Measurements from ENCODE around the gene CAPN3. TPM values are rescaled to one million over a fixed set of nuclear protein-coding genes. Genes with fewer than 3 reads are reported as not detected.
A peak's percentile ranks its signal among the peaks of the same experiment; 100 is the strongest.

Gene CAPN3
- total and polyA plus RNA-seq, 4 donors, result 19.2 to 46.7 (median 35.2) TPM

DNA sequence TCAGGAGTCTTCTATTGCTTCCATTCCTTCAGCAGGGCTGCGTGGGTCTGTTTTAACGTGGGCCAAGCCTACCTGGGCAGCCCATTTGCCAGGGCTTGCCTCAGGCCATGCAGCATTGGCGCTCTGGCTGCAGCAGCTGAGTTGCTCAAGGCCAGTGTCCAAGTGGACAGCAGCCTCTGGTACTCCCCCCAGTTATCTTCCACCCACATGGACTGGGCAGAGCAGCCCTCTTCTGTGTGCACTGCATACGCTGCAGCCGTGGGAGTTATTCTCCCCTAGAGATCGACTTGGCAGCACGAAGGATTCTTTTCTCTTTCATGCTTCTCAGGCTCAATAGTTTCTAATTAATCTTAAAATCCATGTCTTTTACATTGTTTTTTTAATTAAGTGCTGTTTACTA lies 6.9 kb upstream of the CAPN3 start:
- WGBS (ENCODE audit: insufficient coverage), result 92% methylated on average over 3 of the region's 7 CpGs

GRCh38 chr15:42353061-42353460 lies 6.2 kb upstream of the CAPN3 start:
- H3K4me3 ChIP-seq (ENCODE audit: low read depth, low read length), result no peak overlapping the region
- H3K27me3 ChIP-seq (ENCODE audit: control insufficient read depth, insufficient read depth, low read length), result no peaks in the 10 kb centered on the region
- H3K36me3 ChIP-seq (ENCODE audit: control insufficient read depth, insufficient read depth, low read length), result peaks cover 4% of the 10 kb centered on the region
- no peaks in the 10 kb centered on the region for H3K9me3 ChIP-seq (ENCODE audit: control insufficient read depth, insufficient read depth, low read length)
- H3K27ac ChIP-seq (ENCODE audit: low read depth, low read length), result no peak overlapping the region
- 75% methylated on average over 6 of the region's 6 CpGs for WGBS (ENCODE audit: insufficient coverage)
- no peak for DNase-seq (ENCODE audit: low read depth in 4 of 6, low spot score in 6 of 6)
- peaks cover 3% of the 10 kb centered on the region for H3K4me1 ChIP-seq (ENCODE audit: control insufficient read depth, insufficient read depth, low read length)

More for the DNA sequence above, 6.9 kb upstream of the CAPN3 start:
- H3K4me3 ChIP-seq (ENCODE audit: low read depth, low read length), result no peak overlapping the region
- DNase-seq (ENCODE audit: low read depth in 4 of 6, low spot score in 6 of 6), result peak in 1 of 6 donors; percentile 38
- no peaks in the 10 kb centered on the region for H3K9me3 ChIP-seq (ENCODE audit: control insufficient read depth, insufficient read depth, low read length)
- H3K27me3 ChIP-seq (ENCODE audit: control insufficient read depth, insufficient read depth, low read length), result no peaks in the 10 kb centered on the region
- H3K4me1 ChIP-seq (ENCODE audit: control insufficient read depth, insufficient read depth, low read length), result peaks cover 3% of the 10 kb centered on the region
- H3K36me3 ChIP-seq (ENCODE audit: control insufficient read depth, insufficient read depth, low read length), result peaks cover 4% of the 10 kb centered on the region
- H3K27ac ChIP-seq (ENCODE audit: low read depth, low read length), result no peak overlapping the region

- Histone ChIP-seq H3K27ac (ENCODE audit: low read depth, low read length) (no peak overlapping the region), H3K4me3 (ENCODE audit: low read depth, low read length) (no peak overlapping the region), H3K27me3 (ENCODE audit: control insufficient read depth, insufficient read depth, low read length) (no peaks in the 10 kb centered on the region), H3K4me1 (ENCODE audit: control insufficient read depth, insufficient read depth, low read length) (peaks cover 3% of the 10 kb centered on the region), H3K9me3 (ENCODE audit: control insufficient read depth, insufficient read depth, low read length) (no peaks in the 10 kb centered on the region), H3K36me3 (ENCODE audit: control insufficient read depth, insufficient read depth, low read length) (peaks cover 6% of the 10 kb centered on the region)
- DNase-seq (ENCODE audit: low read depth in 4 of 6, low spot score in 6 of 6), result peak in 2 of 6 donors; percentile 0 to 85
- no CpG with 5 or more reads among the region's 2 CpGs for WGBS (ENCODE audit: insufficient coverage)
Observed at GRCh38 chr15:42354824-42355223, 4.5 kb upstream of the CAPN3 start.

GRCh38 chr15:42355291-42355690 lies 4.0 kb upstream of the CAPN3 start:
- no peaks in the 10 kb centered on the region for H3K9me3 ChIP-seq (ENCODE audit: control insufficient read depth, insufficient read depth, low read length)
- peaks cover 3% of the 10 kb centered on the region for H3K4me1 ChIP-seq (ENCODE audit: control insufficient read depth, insufficient read depth, low read length)
- 100% methylated on average over 5 of the region's 6 CpGs for WGBS (ENCODE audit: insufficient coverage)
- no peak overlapping the region for H3K27ac ChIP-seq (ENCODE audit: low read depth, low read length)
- no peaks in the 10 kb centered on the region for H3K27me3 ChIP-seq (ENCODE audit: control insufficient read depth, insufficient read depth, low read length)
- DNase-seq (ENCODE audit: low read depth in 4 of 6, low spot score in 6 of 6), result no peak
- no peak overlapping the region for H3K4me3 ChIP-seq (ENCODE audit: low read depth, low read length)
- H3K36me3 ChIP-seq (ENCODE audit: control insufficient read depth, insufficient read depth, low read length), result peaks cover 6% of the 10 kb centered on the region

GRCh38 chr15:42356851-42357250 lies 2.5 kb upstream of the CAPN3 start:
- Histone ChIP-seq H3K27ac (ENCODE audit: low read depth, low read length) (no peak overlapping the region), H3K27me3 (ENCODE audit: control insufficient read depth, insufficient read depth, low read length) (no peaks in the 10 kb centered on the region), H3K4me1 (ENCODE audit: control insufficient read depth, insufficient read depth, low read length) (peaks cover 3% of the 10 kb centered on the region), H3K9me3 (ENCODE audit: control insufficient read depth, insufficient read depth, low read length) (no peaks in the 10 kb centered on the region), H3K36me3 (ENCODE audit: control insufficient read depth, insufficient read depth, low read length) (peaks cover 6% of the 10 kb centered on the region), H3K4me3 (ENCODE audit: low read depth, low read length) (no peak overlapping the region)
- peak in 1 of 6 donors; percentile 6 for DNase-seq (ENCODE audit: low read depth in 4 of 6, low spot score in 6 of 6)
- WGBS (ENCODE audit: insufficient coverage), result 74% methylated on average over 3 of the region's 5 CpGs

DNA sequence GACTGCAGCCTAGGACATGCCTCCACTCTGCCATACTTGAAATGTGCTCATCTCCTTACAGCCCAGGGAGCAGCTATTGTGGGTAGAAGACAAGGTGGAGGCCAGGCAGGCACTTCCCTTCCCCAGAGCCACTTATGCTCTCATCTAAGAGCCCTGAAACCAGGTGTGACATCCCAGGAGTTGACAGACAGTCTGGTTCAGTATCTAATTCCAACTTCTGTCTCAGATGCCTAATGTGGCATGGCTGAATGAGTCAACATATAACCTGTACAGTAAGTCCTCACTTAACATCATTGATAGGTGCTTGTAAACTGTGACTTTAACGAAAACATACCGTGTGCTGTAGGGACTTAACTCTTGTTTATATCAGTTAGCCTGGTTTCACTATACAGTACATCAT lies 1.2 kb upstream of the CAPN3 start:
- WGBS (ENCODE audit: insufficient coverage), result 100% methylated on average over 2 of the region's 2 CpGs
- no peak overlapping the region for H3K4me3 ChIP-seq (ENCODE audit: low read depth, low read length)
- H3K4me1 ChIP-seq (ENCODE audit: control insufficient read depth, insufficient read depth, low read length), result peaks cover under 1% of the 10 kb centered on the region
- DNase-seq (ENCODE audit: low read depth in 4 of 6, low spot score in 6 of 6), result no peak
- no peaks in the 10 kb centered on the region for H3K27me3 ChIP-seq (ENCODE audit: control insufficient read depth, insufficient read depth, low read length)
- H3K36me3 ChIP-seq (ENCODE audit: control insufficient read depth, insufficient read depth, low read length), result peaks cover 3% of the 10 kb centered on the region
- H3K27ac ChIP-seq (ENCODE audit: low read depth, low read length), result no peak overlapping the region
- H3K9me3 ChIP-seq (ENCODE audit: control insufficient read depth, insufficient read depth, low read length), result no peaks in the 10 kb centered on the region

- Histone ChIP-seq H3K36me3 (ENCODE audit: control insufficient read depth, insufficient read depth, low read length) (peaks cover 3% of the 10 kb centered on the region), H3K4me3 (ENCODE audit: low read depth, low read length) (no peak overlapping the region), H3K27me3 (ENCODE audit: control insufficient read depth, insufficient read depth, low read length) (no peaks in the 10 kb centered on the region), H3K9me3 (ENCODE audit: control insufficient read depth, insufficient read depth, low read length) (no peaks in the 10 kb centered on the region), H3K27ac (ENCODE audit: low read depth, low read length) (no peak overlapping the region), H3K4me1 (ENCODE audit: control insufficient read depth, insufficient read depth, low read length) (peaks cover 5% of the 10 kb centered on the region)
- 33% methylated on average over 2 of the region's 7 CpGs for WGBS (ENCODE audit: insufficient coverage)
- DNase-seq (ENCODE audit: low read depth in 4 of 6, low spot score in 6 of 6), result no peak
Observed at GRCh38 chr15:42359985-42360384, 684 bp downstream of the CAPN3 start.

DNA sequence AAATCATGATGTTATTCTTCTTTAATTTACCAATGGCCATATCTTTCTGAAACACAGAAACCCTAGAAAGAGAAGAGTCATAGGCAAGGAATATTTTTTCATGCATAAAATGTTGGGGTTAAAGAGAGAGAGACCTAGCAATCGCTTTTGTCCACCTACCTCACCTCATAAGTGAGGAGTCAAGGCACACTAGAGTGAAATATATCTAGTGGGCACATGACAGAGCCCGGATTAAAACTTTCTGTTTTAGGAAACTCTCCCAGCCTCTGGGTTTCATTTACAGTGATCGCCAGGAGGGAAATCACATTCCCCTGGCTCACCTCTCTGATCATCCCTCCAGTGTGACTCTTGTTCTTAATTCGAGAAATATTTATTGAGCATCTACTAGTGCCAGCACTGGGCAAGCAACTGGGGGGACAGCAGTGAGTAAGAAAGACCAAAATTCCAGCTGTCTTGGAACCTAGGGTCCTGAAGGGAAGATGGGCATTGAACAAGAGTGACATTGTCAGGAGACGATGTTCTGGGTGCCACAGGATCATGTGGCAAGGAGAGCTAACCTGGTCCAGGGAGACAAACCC lies 1.3 kb downstream of the CAPN3 start:
- Histone ChIP-seq H3K4me3 (ENCODE audit: low read depth, low read length) (no peak overlapping the region), H3K27ac (ENCODE audit: low read depth, low read length) (no peak overlapping the region), H3K4me1 (ENCODE audit: control insufficient read depth, insufficient read depth, low read length) (peaks cover 5% of the 10 kb centered on the region), H3K27me3 (ENCODE audit: control insufficient read depth, insufficient read depth, low read length) (no peaks in the 10 kb centered on the region), H3K9me3 (ENCODE audit: control insufficient read depth, insufficient read depth, low read length) (no peaks in the 10 kb centered on the region), H3K36me3 (ENCODE audit: control insufficient read depth, insufficient read depth, low read length) (peaks cover 3% of the 10 kb centered on the region)
- 100% methylated on average over 2 of the region's 5 CpGs for WGBS (ENCODE audit: insufficient coverage)
- no peak for DNase-seq (ENCODE audit: low read depth in 4 of 6, low spot score in 6 of 6)

GRCh38 chr15:42363487-42363886 lies 4.2 kb downstream of the CAPN3 start:
- WGBS (ENCODE audit: insufficient coverage), result no CpG with 5 or more reads among the region's 3 CpGs
- Histone ChIP-seq H3K36me3 (ENCODE audit: control insufficient read depth, insufficient read depth, low read length) (peaks cover 3% of the 10 kb centered on the region), H3K27me3 (ENCODE audit: control insufficient read depth, insufficient read depth, low read length) (no peaks in the 10 kb centered on the region), H3K4me1 (ENCODE audit: control insufficient read depth, insufficient read depth, low read length) (peaks cover 5% of the 10 kb centered on the region), H3K9me3 (ENCODE audit: control insufficient read depth, insufficient read depth, low read length) (no peaks in the 10 kb centered on the region), H3K4me3 (ENCODE audit: low read depth, low read length) (no peak overlapping the region), H3K27ac (ENCODE audit: low read depth, low read length) (no peak overlapping the region)
- DNase-seq (ENCODE audit: low read depth in 4 of 6, low spot score in 6 of 6), result no peak

- Histone ChIP-seq H3K4me3 (ENCODE audit: low read depth, low read length) (no peak overlapping the region), H3K27me3 (ENCODE audit: control insufficient read depth, insufficient read depth, low read length) (no peaks in the 10 kb centered on the region), H3K27ac (ENCODE audit: low read depth, low read length) (no peak overlapping the region), H3K9me3 (ENCODE audit: control insufficient read depth, insufficient read depth, low read length) (no peaks in the 10 kb centered on the region), H3K36me3 (ENCODE audit: control insufficient read depth, insufficient read depth, low read length) (peaks cover 3% of the 10 kb centered on the region), H3K4me1 (ENCODE audit: control insufficient read depth, insufficient read depth, low read length) (peaks cover 5% of the 10 kb centered on the region)
- no peak for DNase-seq (ENCODE audit: low read depth in 4 of 6, low spot score in 6 of 6)
Observed at GRCh38 chr15:42363942-42364341, 4.6 kb downstream of the CAPN3 start.
